Fibroblast of pulmonary artery (primary cell): ENCODE data around the gene CNOT8.
"Not testable (repeated sequence)": the region's sequence is repeated elsewhere in the genome, so short reads cannot be mapped to it uniquely, and the experiment has no call there.

ENCODE experiments used
- DNase-seq: peaks from one replicate; pipeline ENCODE4 v3.0.0-alpha.2; 2010; ENCODE audit warnings: low read depth
- H3K4me3 ChIP-seq: replicated peaks from 2 replicates; pipeline ENCODE4 v1.5.1; 2011; ENCODE audit warnings: low read depth, mild to moderate bottlenecking, control low read depth, low read length, moderate library complexity
- TF ChIP-seq, protein P1 (sequence below): IDR thresholded peaks from 2 replicates; pipeline ENCODE4 v1.5.1; 2011; ENCODE audit warnings: mild to moderate bottlenecking, control low read depth, low read length, inconsistent platforms; ENCODE audit errors: missing control alignments

Gene CNOT8

DNA sequence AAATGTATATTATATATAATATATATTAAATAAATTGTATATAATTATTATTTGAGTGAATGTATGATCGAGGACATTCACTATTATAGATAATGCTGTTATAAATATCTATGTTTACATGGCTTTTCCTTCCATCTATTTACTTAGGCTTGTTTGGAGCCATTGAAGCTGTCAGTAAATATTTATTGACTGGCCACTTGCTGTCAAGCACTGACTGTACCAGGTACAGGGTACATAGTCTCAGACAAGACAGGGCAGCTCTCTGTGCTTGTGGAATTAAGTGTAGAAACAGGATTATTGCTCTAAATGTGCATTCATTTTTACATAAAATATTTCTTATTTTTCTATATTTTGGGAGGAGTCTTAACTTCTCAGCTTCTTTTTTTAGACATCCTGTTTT lies 24.4 kb upstream of the CNOT8 start:
- TF ChIP-seq, protein P1, sequence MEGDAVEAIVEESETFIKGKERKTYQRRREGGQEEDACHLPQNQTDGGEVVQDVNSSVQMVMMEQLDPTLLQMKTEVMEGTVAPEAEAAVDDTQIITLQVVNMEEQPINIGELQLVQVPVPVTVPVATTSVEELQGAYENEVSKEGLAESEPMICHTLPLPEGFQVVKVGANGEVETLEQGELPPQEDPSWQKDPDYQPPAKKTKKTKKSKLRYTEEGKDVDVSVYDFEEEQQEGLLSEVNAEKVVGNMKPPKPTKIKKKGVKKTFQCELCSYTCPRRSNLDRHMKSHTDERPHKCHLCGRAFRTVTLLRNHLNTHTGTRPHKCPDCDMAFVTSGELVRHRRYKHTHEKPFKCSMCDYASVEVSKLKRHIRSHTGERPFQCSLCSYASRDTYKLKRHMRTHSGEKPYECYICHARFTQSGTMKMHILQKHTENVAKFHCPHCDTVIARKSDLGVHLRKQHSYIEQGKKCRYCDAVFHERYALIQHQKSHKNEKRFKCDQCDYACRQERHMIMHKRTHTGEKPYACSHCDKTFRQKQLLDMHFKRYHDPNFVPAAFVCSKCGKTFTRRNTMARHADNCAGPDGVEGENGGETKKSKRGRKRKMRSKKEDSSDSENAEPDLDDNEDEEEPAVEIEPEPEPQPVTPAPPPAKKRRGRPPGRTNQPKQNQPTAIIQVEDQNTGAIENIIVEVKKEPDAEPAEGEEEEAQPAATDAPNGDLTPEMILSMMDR: no peak
- no peak for DNase-seq
- H3K4me3 ChIP-seq: no peak overlapping the region

DNA sequence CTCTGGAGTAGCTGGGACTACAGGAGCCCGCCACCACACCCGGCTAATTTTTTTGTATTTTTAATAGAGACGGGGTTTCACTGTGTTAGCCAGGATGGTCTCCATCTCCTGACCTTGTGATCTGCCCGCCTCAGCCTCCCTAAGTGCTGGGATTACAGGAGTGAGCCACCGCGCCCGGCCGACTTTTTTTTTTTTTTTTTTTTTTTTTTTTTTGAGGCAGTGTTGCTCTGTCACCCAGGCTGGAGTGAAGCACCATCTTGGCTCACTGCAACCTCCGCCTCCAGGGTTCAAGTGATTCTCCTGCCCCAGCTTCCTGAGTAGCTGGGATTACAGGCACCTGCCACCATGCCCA lies 22.8 kb upstream of the CNOT8 start:
- DNase-seq, H3K4me3 ChIP-seq: not testable (repeated sequence)

DNA sequence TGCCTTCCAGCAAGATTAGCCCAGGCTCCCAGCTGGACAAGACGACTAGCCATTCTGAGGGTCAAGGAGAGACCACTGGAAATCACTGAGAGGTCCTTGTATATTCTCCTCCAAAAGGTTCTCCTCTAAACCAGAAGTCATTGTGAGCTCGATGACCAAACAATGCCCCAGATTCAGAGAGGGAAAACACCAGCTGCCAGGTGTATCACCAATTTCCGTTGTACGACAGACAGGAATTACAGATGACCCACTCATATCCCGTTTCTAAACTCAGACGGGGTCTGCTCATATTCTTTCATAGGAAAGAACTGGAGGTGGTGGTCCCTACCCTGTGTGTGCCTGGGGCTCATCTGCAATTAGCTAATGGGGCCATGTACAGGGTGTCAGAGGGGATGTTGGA lies 22.2 kb upstream of the CNOT8 start:
- no peak for DNase-seq
- TF ChIP-seq, protein P1: no peak

DNA sequence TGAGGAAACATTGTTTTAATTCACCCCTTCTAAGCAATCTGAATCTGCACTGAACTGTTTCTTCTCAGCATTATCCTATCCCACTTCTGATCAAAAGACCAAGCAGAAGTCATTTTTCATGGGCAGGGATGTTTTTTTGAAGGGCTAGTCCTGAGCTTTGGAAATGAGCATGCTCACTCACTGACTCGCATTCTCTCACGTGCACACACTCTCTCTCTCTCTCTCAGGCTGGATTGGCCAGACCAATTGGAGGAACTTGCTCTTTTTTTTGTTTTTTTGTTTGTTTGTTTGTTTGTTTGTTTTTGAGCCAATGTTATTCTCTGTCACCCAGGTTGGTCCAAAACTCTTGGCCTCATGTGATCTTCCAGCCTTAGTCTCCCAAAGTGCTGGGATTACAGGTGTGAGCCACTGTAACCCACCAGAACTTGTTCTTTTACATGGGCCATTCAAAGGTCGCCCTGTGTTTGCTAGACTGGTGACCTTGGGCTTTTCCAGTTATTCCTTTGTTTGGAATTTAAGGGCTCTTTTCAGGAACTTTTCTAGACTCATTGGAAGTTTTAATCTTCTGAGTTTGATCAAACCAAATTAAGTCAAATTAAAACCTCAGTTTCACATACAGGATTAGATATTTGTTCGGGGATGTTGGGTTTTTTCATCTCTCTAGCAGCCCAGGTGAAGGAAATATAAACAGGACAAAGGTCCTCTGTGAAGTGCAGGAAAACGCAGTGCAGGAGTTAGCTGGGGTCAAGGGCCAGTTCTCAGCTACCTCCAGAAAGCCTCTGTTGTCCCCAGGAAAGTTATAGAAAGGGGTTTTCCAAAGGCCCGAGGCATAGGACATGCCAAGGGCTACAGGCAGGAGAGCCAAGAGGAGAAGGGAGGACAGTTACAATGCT lies 21.2 kb upstream of the CNOT8 start:
- no peak for DNase-seq
- TF ChIP-seq, protein P1: no peak
- H3K4me3 ChIP-seq: no peak overlapping the region

More for the DNA sequence above, 22.2 kb upstream of the CNOT8 start:
- no peak overlapping the region for H3K4me3 ChIP-seq

DNA sequence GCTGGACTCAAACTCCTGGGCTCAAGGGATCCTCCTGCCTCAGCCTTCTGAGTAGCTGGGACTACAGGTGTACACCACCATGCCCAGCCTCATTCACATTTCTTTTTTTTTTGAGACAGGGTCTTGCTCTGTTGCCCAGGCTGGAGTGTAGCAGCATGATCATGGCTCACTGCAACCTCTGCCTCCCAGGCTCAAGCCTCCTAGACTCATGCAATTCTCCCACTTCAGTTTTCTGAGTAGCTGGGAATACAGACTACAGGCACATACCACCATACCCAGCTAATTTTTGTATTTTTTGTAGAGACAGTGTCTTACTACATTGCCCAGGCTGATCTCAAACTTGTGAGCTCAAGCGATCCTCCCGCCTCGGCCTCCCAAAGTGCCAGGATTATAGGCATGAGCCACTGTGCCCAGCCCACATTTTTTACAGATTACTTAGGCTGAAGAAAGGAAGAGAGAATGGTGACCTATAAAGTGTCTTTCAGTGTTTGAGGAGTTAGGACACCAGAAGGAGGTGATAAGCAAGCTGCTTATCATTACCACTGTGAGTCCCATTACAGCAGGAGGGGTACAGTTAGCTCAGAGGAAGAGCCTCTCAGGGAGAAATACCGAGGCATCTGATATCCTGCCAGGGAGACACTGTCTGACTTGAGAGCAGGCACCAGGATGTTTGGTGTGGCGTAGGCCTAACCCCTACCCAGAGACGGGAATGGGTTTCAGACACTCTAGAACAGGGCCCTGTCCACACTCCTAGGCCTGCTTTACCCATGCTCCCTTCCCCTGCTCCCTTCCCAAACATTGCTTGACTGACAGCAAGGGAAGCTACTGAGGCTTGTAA lies 17.8 kb upstream of the CNOT8 start:
- H3K4me3 ChIP-seq: no peak overlapping the region
- TF ChIP-seq, protein P1: no peak
- DNase-seq: no peak

DNA sequence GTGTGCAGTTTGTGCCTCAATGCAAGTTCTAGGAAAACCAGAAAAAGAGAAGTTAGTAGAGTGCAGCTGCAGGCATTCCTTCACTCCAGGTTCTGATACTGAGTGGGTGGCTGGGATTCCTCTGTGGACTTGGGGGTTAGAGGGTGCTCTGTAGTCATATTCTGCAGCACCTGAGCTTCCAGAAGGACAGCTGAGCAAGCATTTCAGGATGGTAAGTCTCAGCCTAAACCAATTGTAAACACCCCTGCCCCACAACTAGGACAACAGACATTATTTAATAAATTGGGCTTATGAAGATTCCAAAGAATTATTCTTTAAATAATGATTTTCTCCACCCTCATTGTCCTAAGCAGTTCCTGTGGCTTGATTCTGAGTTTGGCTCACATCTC lies 17.2 kb upstream of the CNOT8 start:
- no peak overlapping the region for H3K4me3 ChIP-seq
- no peak for DNase-seq
- TF ChIP-seq, protein P1: no peak
